Endothelial cell (in vitro differentiated cells): Measurements from ENCODE around the gene HTRA1. TPM values are rescaled to one million over a fixed set of nuclear protein-coding genes. Genes with fewer than 3 reads are reported as not detected.

ENCODE experiments used
- DNase-seq: peaks from one replicate; pipeline ENCODE4 v3.0.0; 2021; ENCODE audit warnings: low spot score
- H3K27ac Mint-ChIP-seq: one replicate; pipeline ENCODE4 v1.8.0; 2021; ENCODE audit warnings: mixed read lengths, inconsistent platforms; ENCODE audit not compliant: unreplicated experiment
- H3K27me3 Mint-ChIP-seq: one replicate; pipeline ENCODE4 v1.8.0; 2021; ENCODE audit warnings: mild to moderate bottlenecking, moderate library complexity, mixed read lengths, inconsistent platforms; ENCODE audit not compliant: unreplicated experiment
- H3K36me3 Mint-ChIP-seq: one replicate; pipeline ENCODE4 v1.8.0; 2021; ENCODE audit warnings: mild to moderate bottlenecking, low read depth, mixed read lengths, inconsistent platforms; ENCODE audit not compliant: unreplicated experiment
- H3K4me1 Mint-ChIP-seq: one replicate; pipeline ENCODE4 v1.8.0; 2021; ENCODE audit warnings: mild to moderate bottlenecking, mixed read lengths, inconsistent platforms; ENCODE audit not compliant: unreplicated experiment
- H3K4me3 Mint-ChIP-seq: one replicate; pipeline ENCODE4 v1.8.0; 2021; ENCODE audit warnings: mild to moderate bottlenecking, mixed read lengths, inconsistent platforms; ENCODE audit not compliant: unreplicated experiment
- H3K9me3 Mint-ChIP-seq: one replicate; pipeline ENCODE4 v1.8.0; 2021; ENCODE audit warnings: mixed read lengths, inconsistent platforms; ENCODE audit not compliant: unreplicated experiment
- CTCF ChIP-seq: fragments of 200-600 bp; sonication (generic); IDR thresholded peaks from one replicate; pipeline ENCODE4 v1.5.0; 2021; ENCODE audit warnings: antibody characterized with exemption; ENCODE audit not compliant: unreplicated experiment
- total RNA-seq: library from RNA; stranded (reverse); fragmentation: NEBNext Ultra II Directional; extraction: Animal tissue kit (Norgen Biotek cat#: 25700); gene quantifications from one replicate; pipeline ENCODE4 v1.2.1, GENCODE V29; 2021; ENCODE audit not compliant: unreplicated experiment

HTRA1 gene
- total RNA-seq, 1 donor from 2014 or later: 72.3 TPM

- no peak for TF ChIP-seq CTCF
- Mint-ChIP-seq H3K27me3 (peaks cover 7% of the 10 kb centered on the region), H3K4me1 (no peaks in the 10 kb centered on the region), H3K27ac (no peak overlapping the region), H3K4me3 (no peak overlapping the region), H3K9me3 (no peaks in the 10 kb centered on the region), H3K36me3 (peaks cover 4% of the 10 kb centered on the region)
- DNase-seq: no peak
Measured at GRCh38 chr10:122513053-122513452, 51.7 kb downstream of the HTRA1 start.

- H3K27me3 Mint-ChIP-seq: peaks cover 8% of the 10 kb centered on the region
Measured at GRCh38 chr10:122514045-122514840, 52.9 kb downstream of the HTRA1 start.

GRCh38 chr10:122515022-122515424 lies 53.7 kb downstream of the HTRA1 start:
- Mint-ChIP-seq H3K4me3 (no peak overlapping the region), H3K27me3 (peaks cover 8% of the 10 kb centered on the region), H3K36me3 (peaks cover 4% of the 10 kb centered on the region), H3K27ac (no peak overlapping the region), H3K9me3 (no peaks in the 10 kb centered on the region), H3K4me1 (no peaks in the 10 kb centered on the region)
- TF ChIP-seq CTCF: no peak
- no peak for DNase-seq

More at GRCh38 chr10:122514045-122514840, 52.9 kb downstream of the HTRA1 start:
- H3K9me3 Mint-ChIP-seq: no peaks in the 10 kb centered on the region
- TF ChIP-seq CTCF: no peak
- DNase-seq: no peak
- peaks cover 4% of the 10 kb centered on the region for H3K36me3 Mint-ChIP-seq
- H3K27ac Mint-ChIP-seq: no peak overlapping the region
- H3K4me3 Mint-ChIP-seq: no peak overlapping the region
- no peaks in the 10 kb centered on the region for H3K4me1 Mint-ChIP-seq

- Mint-ChIP-seq H3K27ac (no peak overlapping the region), H3K36me3 (peaks cover 4% of the 10 kb centered on the region), H3K27me3 (peaks cover 8% of the 10 kb centered on the region), H3K4me1 (no peaks in the 10 kb centered on the region), H3K9me3 (no peaks in the 10 kb centered on the region), H3K4me3 (no peak overlapping the region)
- no peak for TF ChIP-seq CTCF
- DNase-seq: no peak
Measured at GRCh38 chr10:122515588-122516231, 54.4 kb downstream of the HTRA1 start.

- Mint-ChIP-seq H3K4me1 (no peaks in the 10 kb centered on the region), H3K36me3 (peaks cover 4% of the 10 kb centered on the region), H3K27ac (no peak overlapping the region), H3K27me3 (peaks cover 8% of the 10 kb centered on the region), H3K4me3 (no peak overlapping the region), H3K9me3 (no peaks in the 10 kb centered on the region)
- no peak for DNase-seq
- TF ChIP-seq CTCF: no peak
Measured at GRCh38 chr10:122516734-122517133, 55.4 kb downstream of the HTRA1 start.
